Posterior vena cava (tissue), 2 donors: ENCODE data around the gene PLD4. TPM values are rescaled to one million over a fixed set of nuclear protein-coding genes. Genes with fewer than 3 reads are reported as not detected.
"Not testable (repeated sequence)": the region's sequence is repeated elsewhere in the genome, so short reads cannot be mapped to it uniquely, and the experiment has no call there.

Source experiments
- DNase-seq: peaks from one replicate; pipeline ENCODE4 v3.0.0-alpha.2; 2020; ENCODE audit warnings: low spot score
- intact Hi-C, 2 donors: fragments of 100-400 bp; cut with DNase I; formaldehyde crosslinking; loops; one replicate each; pipeline versions ENCODE4 v1.14.1 to v1.14.2; 2022 to 2023
- total RNA-seq, 2 donors: library from RNA; stranded (reverse); fragmentation: NEBNext Ultra II Directional; extraction: Animal tissue kit (Norgen Biotek cat#: 25700); gene quantifications; one replicate each; pipeline ENCODE4 v1.2.1, GENCODE V29; 2021
- donor health status: DM: yes; HTN: yes; CAD: no.
- donor health status: DM: yes; HTN: yes; CAD: no.

Gene PLD4
- total RNA-seq, 2 donors from 2014 or later: 0.24 TPM; not detected in 1

GRCh38 chr14:104947201-104947600 lies 22.5 kb downstream of the PLD4 start:
- DNase-seq: peak; percentile 61
- intact Hi-C loops: not testable (repeated sequence)

GRCh38 chr14:104947881-104948735 lies 23.4 kb downstream of the PLD4 start:
- peak; percentile 77 for DNase-seq
- intact Hi-C loops: loop anchor here in 1 of 2 donors (1.0 kb wide), 1 partner anchor 19 kb away; no protein-coding TSS in a partner anchor

GRCh38 chr14:104948736-104949031 lies 24.0 kb downstream of the PLD4 start:
- intact Hi-C loops: loop anchor here in 1 of 2 donors (1.0 kb wide), 1 partner anchor 19 kb away; no protein-coding TSS in a partner anchor
- DNase-seq: peak; percentile 10

- intact Hi-C loops: not testable (repeated sequence)
Measured at GRCh38 chr14:104949406-104949955, 24.8 kb downstream of the PLD4 start.

GRCh38 chr14:104950021-104950420 lies 25.3 kb downstream of the PLD4 start:
- intact Hi-C loops: no loop called here
- peak; percentile 78 for DNase-seq

More at GRCh38 chr14:104949406-104949955, 24.8 kb downstream of the PLD4 start:
- DNase-seq: peak; percentile 67

- intact Hi-C loops: not testable (repeated sequence)
- peak; percentile 18 for DNase-seq
Measured at GRCh38 chr14:104950701-104951100, 26.0 kb downstream of the PLD4 start.

GRCh38 chr14:104951863-104952657 lies 27.4 kb downstream of the PLD4 start:
- intact Hi-C loops: not testable (repeated sequence)
- DNase-seq: peak; percentile 76

GRCh38 chr14:104953097-104953496 lies 28.4 kb downstream of the PLD4 start:
- intact Hi-C loops: no loop called here
- peak; percentile 69 for DNase-seq

GRCh38 chr14:104953896-104954656 lies 29.4 kb downstream of the PLD4 start:
- intact Hi-C loops: no loop called here
- peak; percentile 75 for DNase-seq

- DNase-seq: peak; percentile 68
- intact Hi-C loops: no loop called here
Measured at GRCh38 chr14:104954746-104955395, 30.2 kb downstream of the PLD4 start.

GRCh38 chr14:104955396-104955770 lies 30.7 kb downstream of the PLD4 start:
- intact Hi-C loops: no loop called here
- DNase-seq: peak; percentile 32

- intact Hi-C loops: no loop called here
- peak; percentile 69 for DNase-seq
Measured at GRCh38 chr14:104956290-104956890, 31.7 kb downstream of the PLD4 start.

- DNase-seq: peak; percentile 72
- intact Hi-C loops: no loop called here
Measured at GRCh38 chr14:104957146-104958113, 32.8 kb downstream of the PLD4 start.

- peak; percentile 51 for DNase-seq
- intact Hi-C loops: no loop called here
Measured at GRCh38 chr14:104964546-104964945, 39.9 kb downstream of the PLD4 start.

GRCh38 chr14:104965561-104966231 lies 41.0 kb downstream of the PLD4 start:
- intact Hi-C loops: loop anchor here in 1 of 2 donors (5.0 kb wide), 2 partner anchors 33 to 68 kb away; no protein-coding TSS in a partner anchor
- DNase-seq: peak; percentile 70

- DNase-seq: peak; percentile 71
- intact Hi-C loops: loop anchor here in 1 of 2 donors (5.0 kb wide), 2 partner anchors 34 to 69 kb away; no protein-coding TSS in a partner anchor
Measured at GRCh38 chr14:104966261-104966865, 41.7 kb downstream of the PLD4 start.
